ENCODE results near the gene MAPT. TPM values are rescaled to one million over a fixed set of nuclear protein-coding genes. Genes with fewer than 3 reads are reported as not detected.

MAPT gene
- total RNA-seq, 4 donors from 2014 or later: 4.2 to 11.1 (median 7.3) TPM

GRCh38 chr17:45993962-45994627 is 99.7 kb downstream of the MAPT start:
- Histone ChIP-seq H3K9me3 (no peaks in the 10 kb centered on the region), H3K27ac (replicated peaks in 1 of 4) (no peak overlapping the region), H3K4me3 (no peak overlapping the region), H3K4me1 (no peaks in the 10 kb centered on the region), H3K27me3 (no peaks in the 10 kb centered on the region), H3K36me3 (peaks cover 0 to 6% (median 0%) of the 10 kb centered on the region in 4 donors)
- WGBS: 87% methylated on average over 16 of the region's 16 CpGs
- intact Hi-C loops (cut with DNase I): no loop called here
- TF ChIP-seq CTCF (IDR thresholded peaks at IDR 0.05) (no peak), POLR2AphosphoS5 (IDR thresholded peaks at IDR 0.05) (no peak), EP300 (IDR thresholded peaks at IDR 0.05) (no peak), POLR2A (IDR thresholded peaks at IDR 0.05; ENCODE audit: low read depth) (no peak)
- no peak for DNase-seq (ENCODE audit: extremely low spot score)

GRCh38 chr17:45994987-45995386 is 100.6 kb downstream of the MAPT start:
- Histone ChIP-seq H3K4me1 (no peaks in the 10 kb centered on the region), H3K9me3 (no peaks in the 10 kb centered on the region), H3K27me3 (no peaks in the 10 kb centered on the region), H3K27ac (replicated peaks in 1 of 4) (no peak overlapping the region), H3K36me3 (peaks cover 0 to 6% (median 0%) of the 10 kb centered on the region in 4 donors), H3K4me3 (no peak overlapping the region)
- intact Hi-C loops (cut with DNase I): no loop called here
- 95% methylated on average over 8 of the region's 8 CpGs for WGBS
- TF ChIP-seq EP300 (IDR thresholded peaks at IDR 0.05) (no peak), CTCF (IDR thresholded peaks at IDR 0.05) (no peak), POLR2A (IDR thresholded peaks at IDR 0.05; ENCODE audit: low read depth) (no peak), POLR2AphosphoS5 (IDR thresholded peaks at IDR 0.05) (no peak)
- DNase-seq (ENCODE audit: extremely low spot score): no peak

- H3K27ac ChIP-seq (replicated peaks in 1 of 4): no peak overlapping the region
- intact Hi-C loops (cut with DNase I): no loop called here
- DNase-seq (ENCODE audit: extremely low spot score): no peak
- peaks cover 0 to 6% (median 0%) of the 10 kb centered on the region in 4 donors for H3K36me3 ChIP-seq
- no peaks in the 10 kb centered on the region for H3K9me3 ChIP-seq
- WGBS: 84% methylated on average over 14 of the region's 14 CpGs
- H3K27me3 ChIP-seq: no peaks in the 10 kb centered on the region
- H3K4me1 ChIP-seq: no peaks in the 10 kb centered on the region
- no peak overlapping the region for H3K4me3 ChIP-seq
- TF ChIP-seq POLR2AphosphoS5 (IDR thresholded peaks at IDR 0.05) (no peak), POLR2A (IDR thresholded peaks at IDR 0.05; ENCODE audit: low read depth) (no peak), CTCF (IDR thresholded peaks at IDR 0.05) (no peak), EP300 (IDR thresholded peaks at IDR 0.05) (no peak)
Measured at GRCh38 chr17:45995627-45996270, 101.4 kb downstream of the MAPT start.

GRCh38 chr17:45996282-45996937 is 102.1 kb downstream of the MAPT start:
- H3K27ac ChIP-seq (replicated peaks in 1 of 4): no peak overlapping the region
- H3K9me3 ChIP-seq: no peaks in the 10 kb centered on the region
- WGBS: 87% methylated on average over 28 of the region's 31 CpGs
- intact Hi-C loops (cut with DNase I): no loop called here
- H3K4me1 ChIP-seq: no peaks in the 10 kb centered on the region
- H3K4me3 ChIP-seq: no peak overlapping the region
- no peak for DNase-seq (ENCODE audit: extremely low spot score)
- no peaks in the 10 kb centered on the region for H3K27me3 ChIP-seq
- no peak for TF ChIP-seq POLR2A (IDR thresholded peaks at IDR 0.05; ENCODE audit: low read depth)
- TF ChIP-seq POLR2AphosphoS5 (IDR thresholded peaks at IDR 0.05): no peak
- TF ChIP-seq CTCF (IDR thresholded peaks at IDR 0.05): no peak
- no peak for TF ChIP-seq EP300 (IDR thresholded peaks at IDR 0.05)
- peaks cover 0 to 6% (median 0%) of the 10 kb centered on the region in 4 donors for H3K36me3 ChIP-seq
